GM12878 (cell line): ENCODE data around the gene STK10. TPM values are rescaled to one million over a fixed set of nuclear protein-coding genes. Genes with fewer than 3 reads are reported as not detected.

Experiments used
- CREB1 ChIP-seq: IDR thresholded peaks from 2 replicates; pipeline ENCODE4 v1.6.1; 2012; ENCODE audit warnings: low read depth, mild to moderate bottlenecking, inconsistent platforms
- EP300 ChIP-seq, 2 experiments: fragments of 150-350 bp in 1 of 2; IDR thresholded peaks; 2 replicates each; pipeline ENCODE4 v1.6.1; 2011 to 2012; ENCODE audit warnings: low read depth in 2 of 2, low read length in 2 of 2, borderline replicate concordance in 1 of 2, improper control_type of control experiment in 1 of 2, inconsistent platforms in 1 of 2; ENCODE audit not compliant: control insufficient read depth in 1 of 2
- FOS ChIP-seq: IDR thresholded peaks from 3 replicates; pipeline ENCODE4 v1.6.1; 2011; ENCODE audit warnings: borderline replicate concordance; ENCODE audit not compliant: insufficient read length; ENCODE audit errors: extremely low read depth
- FOXK2 ChIP-seq: fragments of 450-650 bp; IDR thresholded peaks from 2 replicates; pipeline ENCODE4 v1.6.1; 2017; ENCODE audit warnings: mild to moderate bottlenecking, moderate library complexity
- IKZF2 ChIP-seq, 2 experiments: fragments of 450-650 bp; IDR thresholded peaks; 2 replicates each; pipeline ENCODE4 v1.6.1; 2017; ENCODE audit warnings: mild to moderate bottlenecking in 2 of 2, moderate library complexity in 2 of 2
- MYC ChIP-seq: IDR thresholded peaks from 2 replicates; pipeline ENCODE4 v1.6.1; 2011; ENCODE audit warnings: mild to moderate bottlenecking, low read length, moderate library complexity, inconsistent platforms; ENCODE audit not compliant: insufficient read depth, insufficient replicate concordance, insufficient read length, severe bottlenecking
- PAX5 ChIP-seq: IDR thresholded peaks from 2 replicates; pipeline ENCODE4 v1.6.1; 2011; ENCODE audit warnings: low read depth, low read length, borderline replicate concordance
- SKIL ChIP-seq: fragments of 450-650 bp; IDR thresholded peaks from 2 replicates; pipeline ENCODE4 v1.6.1; 2017; ENCODE audit warnings: mild to moderate bottlenecking, low read depth, inconsistent platforms; ENCODE audit not compliant: poor library complexity, severe bottlenecking
- SRF ChIP-seq, 2 experiments: IDR thresholded peaks; 2 replicates each; pipeline ENCODE4 v1.6.1; 2011; ENCODE audit warnings: low read depth in 2 of 2, low read length in 2 of 2, mild to moderate bottlenecking in 1 of 2, moderate library complexity in 1 of 2
- YY1 ChIP-seq: IDR thresholded peaks from 2 replicates; pipeline ENCODE4 v1.6.1; 2011; ENCODE audit warnings: low read depth, mild to moderate bottlenecking, low read length
- ZBTB40 ChIP-seq: fragments of 450-650 bp; IDR thresholded peaks from 2 replicates; pipeline ENCODE4 v1.6.1; 2016; ENCODE audit warnings: mild to moderate bottlenecking, moderate library complexity, borderline replicate concordance
- ZNF217 ChIP-seq: fragments of 450-650 bp; IDR thresholded peaks from 2 replicates; pipeline ENCODE4 v1.6.1; 2017; ENCODE audit warnings: antibody characterized with exemption, mild to moderate bottlenecking
- ZNF622 ChIP-seq: fragments of 450-650 bp; IDR thresholded peaks from 2 replicates; pipeline ENCODE4 v1.6.1; 2017; ENCODE audit warnings: mild to moderate bottlenecking, inconsistent platforms
- ZSCAN29 ChIP-seq: fragments of 450-650 bp; IDR thresholded peaks from 2 replicates; pipeline ENCODE4 v1.6.1; 2017; ENCODE audit warnings: mild to moderate bottlenecking, moderate library complexity
- polyA plus RNA-seq, 11 experiments: library from polyadenylated mRNA; depleted of rRNA in 4 of 11; unstranded in 6 of 11; stranded (reverse) in 5 of 11; fragments of >200 nt; fragmentation: Nextera tagmentation in 4 of 11; fragmentation: Illumina TruSeq in 1 of 11; extraction: Ambion mirVana in 4 of 11; extraction: Trizol in 1 of 11; gene quantifications; 1 replicate in 1 of 11; 2 replicates in 10 of 11; pipeline versions ENCODE4 v1.2.1 to v1.2.3, GENCODE V29; 2011 to 2016; ENCODE audit warnings: inconsistent platforms in 2 of 11, missing spikeins in 2 of 11, low read depth in 1 of 11
- total RNA-seq, 4 experiments: library from RNA; depleted of rRNA in 3 of 4; stranded (reverse); fragments of >200 nt in 3 of 4; fragmentation: Illumina TruSeq in 1 of 4; extraction: Trizol in 1 of 4; gene quantifications; 2 replicates each; pipeline versions ENCODE4 v1.2.1 to v1.2.3, GENCODE V29; 2013 to 2021
- TF ChIP-seq, protein P1 (sequence below): fragments of 450-650 bp; IDR thresholded peaks from 2 replicates; pipeline ENCODE4 v1.6.1; 2017; ENCODE audit warnings: mild to moderate bottlenecking, moderate library complexity
- TF ChIP-seq, protein P2 (sequence below): fragments of 450-650 bp; IDR thresholded peaks from 2 replicates; pipeline ENCODE4 v1.6.1; 2018; ENCODE audit warnings: mild to moderate bottlenecking, low read depth, moderate library complexity; ENCODE audit not compliant: partially characterized antibody

Gene STK10
- total and polyA plus RNA-seq, 10 of the 15 experiments (the other 5 are each of a cell fraction or from before 2014, with no cell fraction given): 14.2 to 96.4 (median 50.6) TPM

- TF ChIP-seq SRF (IDR thresholded peaks at IDR 0.05; ENCODE audit: low read depth in 2 of 2, low read length in 2 of 2) (no peak), MYC (no peak), ZSCAN29 (no peak), IKZF2 (IDR thresholded peaks at IDR 0.05) (peak; percentile 46 to 66; a peak in 3 of 4 replicates), ZBTB40 (no peak), ZNF622 (no peak), FOXK2 (no peak), SKIL (no peak), YY1 (no peak), PAX5 (no peak), FOS (no peak), ZNF217 (0 out of 2 replicates have a peak, but pooled peaks have one; percentile 22), EP300 (IDR thresholded peaks at IDR 0.05; ENCODE audit: borderline replicate concordance in 1 of 2, control insufficient read depth in 1 of 2, low read depth in 2 of 2, low read length in 2 of 2) (no peak), CREB1 (no peak)
- TF ChIP-seq, protein P1, sequence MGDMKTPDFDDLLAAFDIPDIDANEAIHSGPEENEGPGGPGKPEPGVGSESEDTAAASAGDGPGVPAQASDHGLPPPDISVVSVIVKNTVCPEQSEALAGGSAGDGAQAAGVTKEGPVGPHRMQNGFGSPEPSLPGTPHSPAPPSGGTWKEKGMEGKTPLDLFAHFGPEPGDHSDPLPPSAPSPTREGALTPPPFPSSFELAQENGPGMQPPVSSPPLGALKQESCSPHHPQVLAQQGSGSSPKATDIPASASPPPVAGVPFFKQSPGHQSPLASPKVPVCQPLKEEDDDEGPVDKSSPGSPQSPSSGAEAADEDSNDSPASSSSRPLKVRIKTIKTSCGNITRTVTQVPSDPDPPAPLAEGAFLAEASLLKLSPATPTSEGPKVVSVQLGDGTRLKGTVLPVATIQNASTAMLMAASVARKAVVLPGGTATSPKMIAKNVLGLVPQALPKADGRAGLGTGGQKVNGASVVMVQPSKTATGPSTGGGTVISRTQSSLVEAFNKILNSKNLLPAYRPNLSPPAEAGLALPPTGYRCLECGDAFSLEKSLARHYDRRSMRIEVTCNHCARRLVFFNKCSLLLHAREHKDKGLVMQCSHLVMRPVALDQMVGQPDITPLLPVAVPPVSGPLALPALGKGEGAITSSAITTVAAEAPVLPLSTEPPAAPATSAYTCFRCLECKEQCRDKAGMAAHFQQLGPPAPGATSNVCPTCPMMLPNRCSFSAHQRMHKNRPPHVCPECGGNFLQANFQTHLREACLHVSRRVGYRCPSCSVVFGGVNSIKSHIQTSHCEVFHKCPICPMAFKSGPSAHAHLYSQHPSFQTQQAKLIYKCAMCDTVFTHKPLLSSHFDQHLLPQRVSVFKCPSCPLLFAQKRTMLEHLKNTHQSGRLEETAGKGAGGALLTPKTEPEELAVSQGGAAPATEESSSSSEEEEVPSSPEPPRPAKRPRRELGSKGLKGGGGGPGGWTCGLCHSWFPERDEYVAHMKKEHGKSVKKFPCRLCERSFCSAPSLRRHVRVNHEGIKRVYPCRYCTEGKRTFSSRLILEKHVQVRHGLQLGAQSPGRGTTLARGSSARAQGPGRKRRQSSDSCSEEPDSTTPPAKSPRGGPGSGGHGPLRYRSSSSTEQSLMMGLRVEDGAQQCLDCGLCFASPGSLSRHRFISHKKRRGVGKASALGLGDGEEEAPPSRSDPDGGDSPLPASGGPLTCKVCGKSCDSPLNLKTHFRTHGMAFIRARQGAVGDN: no peak
- TF ChIP-seq, protein P2, sequence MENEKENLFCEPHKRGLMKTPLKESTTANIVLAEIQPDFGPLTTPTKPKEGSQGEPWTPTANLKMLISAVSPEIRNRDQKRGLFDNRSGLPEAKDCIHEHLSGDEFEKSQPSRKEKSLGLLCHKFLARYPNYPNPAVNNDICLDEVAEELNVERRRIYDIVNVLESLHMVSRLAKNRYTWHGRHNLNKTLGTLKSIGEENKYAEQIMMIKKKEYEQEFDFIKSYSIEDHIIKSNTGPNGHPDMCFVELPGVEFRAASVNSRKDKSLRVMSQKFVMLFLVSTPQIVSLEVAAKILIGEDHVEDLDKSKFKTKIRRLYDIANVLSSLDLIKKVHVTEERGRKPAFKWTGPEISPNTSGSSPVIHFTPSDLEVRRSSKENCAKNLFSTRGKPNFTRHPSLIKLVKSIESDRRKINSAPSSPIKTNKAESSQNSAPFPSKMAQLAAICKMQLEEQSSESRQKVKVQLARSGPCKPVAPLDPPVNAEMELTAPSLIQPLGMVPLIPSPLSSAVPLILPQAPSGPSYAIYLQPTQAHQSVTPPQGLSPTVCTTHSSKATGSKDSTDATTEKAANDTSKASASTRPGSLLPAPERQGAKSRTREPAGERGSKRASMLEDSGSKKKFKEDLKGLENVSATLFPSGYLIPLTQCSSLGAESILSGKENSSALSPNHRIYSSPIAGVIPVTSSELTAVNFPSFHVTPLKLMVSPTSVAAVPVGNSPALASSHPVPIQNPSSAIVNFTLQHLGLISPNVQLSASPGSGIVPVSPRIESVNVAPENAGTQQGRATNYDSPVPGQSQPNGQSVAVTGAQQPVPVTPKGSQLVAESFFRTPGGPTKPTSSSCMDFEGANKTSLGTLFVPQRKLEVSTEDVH: no peak
Observed at GRCh38 chr5:172002840-172003512, 185.0 kb downstream of the STK10 start (continued).
